ENCODE results near the gene NHEJ1.

Gene NHEJ1

GRCh38 chr2:219125886-219126270, 34.7 kb downstream of the NHEJ1 start:
- no peak for TF ChIP-seq GATA2 (IDR thresholded peaks at IDR 0.05; ENCODE audit: low read depth, low read length)
- no peak for TF ChIP-seq GATA3 (IDR thresholded peaks at IDR 0.05; ENCODE audit: low read depth, low read length)

GRCh38 chr2:219125225-219125885, 35.3 kb downstream of the NHEJ1 start:
- TF ChIP-seq GATA3 (IDR thresholded peaks at IDR 0.05; ENCODE audit: low read depth, low read length) (no peak), GATA2 (IDR thresholded peaks at IDR 0.05; ENCODE audit: low read depth, low read length) (no peak)

GRCh38 chr2:219124381-219125110, 36.1 kb downstream of the NHEJ1 start:
- TF ChIP-seq GATA2 (IDR thresholded peaks at IDR 0.05; ENCODE audit: low read depth, low read length) (no peak), GATA3 (IDR thresholded peaks at IDR 0.05; ENCODE audit: low read depth, low read length) (no peak)

GRCh38 chr2:219123356-219124135, 37.1 kb downstream of the NHEJ1 start:
- TF ChIP-seq GATA3 (IDR thresholded peaks at IDR 0.05; ENCODE audit: low read depth, low read length) (no peak), GATA2 (IDR thresholded peaks at IDR 0.05; ENCODE audit: low read depth, low read length) (no peak)

GRCh38 chr2:219122202-219122980, 38.2 kb downstream of the NHEJ1 start:
- TF ChIP-seq GATA2 (IDR thresholded peaks at IDR 0.05; ENCODE audit: low read depth, low read length) (no peak), GATA3 (IDR thresholded peaks at IDR 0.05; ENCODE audit: low read depth, low read length) (no peak)

GRCh38 chr2:219120082-219120481, 40.5 kb downstream of the NHEJ1 start:
- no peak for TF ChIP-seq GATA2 (IDR thresholded peaks at IDR 0.05; ENCODE audit: low read depth, low read length)
- TF ChIP-seq GATA3 (IDR thresholded peaks at IDR 0.05; ENCODE audit: low read depth, low read length), result no peak

- no peak for TF ChIP-seq GATA3 (IDR thresholded peaks at IDR 0.05; ENCODE audit: low read depth, low read length)
- TF ChIP-seq GATA2 (IDR thresholded peaks at IDR 0.05; ENCODE audit: low read depth, low read length), result no peak
These were observed 41.1 kb downstream of the NHEJ1 start for GRCh38 chr2:219119422-219120043.

- TF ChIP-seq GATA2 (IDR thresholded peaks at IDR 0.05; ENCODE audit: low read depth, low read length), result no peak
- no peak for TF ChIP-seq GATA3 (IDR thresholded peaks at IDR 0.05; ENCODE audit: low read depth, low read length)
These were observed 42.1 kb downstream of the NHEJ1 start for GRCh38 chr2:219118504-219118903.

GRCh38 chr2:219116776-219117646, 43.6 kb downstream of the NHEJ1 start:
- TF ChIP-seq GATA2 (IDR thresholded peaks at IDR 0.05; ENCODE audit: low read depth, low read length) (no peak), GATA3 (IDR thresholded peaks at IDR 0.05; ENCODE audit: low read depth, low read length) (no peak)

- TF ChIP-seq GATA2 (IDR thresholded peaks at IDR 0.05; ENCODE audit: low read depth, low read length) (no peak), GATA3 (IDR thresholded peaks at IDR 0.05; ENCODE audit: low read depth, low read length) (no peak)
These were observed 47.8 kb downstream of the NHEJ1 start for GRCh38 chr2:219112651-219113338.

GRCh38 chr2:219112062-219112406, 48.6 kb downstream of the NHEJ1 start:
- TF ChIP-seq GATA3 (IDR thresholded peaks at IDR 0.05; ENCODE audit: low read depth, low read length) (no peak), GATA2 (IDR thresholded peaks at IDR 0.05; ENCODE audit: low read depth, low read length) (no peak)

GRCh38 chr2:219111375-219112061, 49.1 kb downstream of the NHEJ1 start:
- TF ChIP-seq GATA3 (IDR thresholded peaks at IDR 0.05; ENCODE audit: low read depth, low read length) (no peak), GATA2 (IDR thresholded peaks at IDR 0.05; ENCODE audit: low read depth, low read length) (no peak)

All from SH-SY5Y (cell line).